Aortic smooth muscle cell (primary cell): ENCODE results near the gene TOP2A. TPM values are rescaled to one million over a fixed set of nuclear protein-coding genes. Genes with fewer than 3 reads are reported as not detected.

ENCODE experiments used
- total RNA-seq: library from RNA; depleted of rRNA; stranded (reverse); fragments of >200 nt; gene quantifications from 2 replicates; pipeline ENCODE4 v1.2.3, GENCODE V29; 2014

The TOP2A gene
- 49.6 and 86.1 TPM in 2 replicates for total RNA-seq

GRCh38 chr17:40417609-40418427 is at the start of gene TOP2A:
Gene TOP2A, minus strand, starts transcription at chr17:40417896. Its CDS starts 105 bp downstream, at chr17:40417791.

GRCh38 chr17:40443196-40443987 is 25.7 kb upstream of the TOP2A start, which contains the start of gene IGFBP4:
Gene IGFBP4, plus strand, starts transcription at chr17:40443450. Its CDS starts 286 bp downstream, at chr17:40443736.

GRCh38 chr17:40364121-40364861 is 53.4 kb downstream of the TOP2A start, which contains the start of gene GJD3:
Gene GJD3, minus strand, starts transcription at chr17:40364737. Its CDS starts 922 bp downstream, at chr17:40363815.

Other genes with a start within 250 kb of the TOP2A start
- gene RAPGEFL1, start 240.4 kb downstream of the TOP2A start, total RNA-seq: 0.40 and 0.75 TPM in 2 replicates
- gene WIPF2, start 198.6 kb downstream of the TOP2A start, total RNA-seq: 5.3 and 7.6 TPM in 2 replicates
- 9.5 and 20.2 TPM in 2 replicates for gene CDC6, start 130.0 kb downstream of the TOP2A start, total RNA-seq
- 13.9 and 16.4 TPM in 2 replicates for gene RARA, start 108.7 kb downstream of the TOP2A start, total RNA-seq
- gene GJD3, start 53.2 kb downstream of the TOP2A start, total RNA-seq: 0.37 and 2.0 TPM in 2 replicates
- 427 and 557 TPM in 2 replicates for gene IGFBP4, start 25.6 kb upstream of the TOP2A start, total RNA-seq
- gene TNS4, start 83.7 kb upstream of the TOP2A start, total RNA-seq: under 0.01 TPM in 1 of 2 replicates, not detected in the other
- gene CCR7, start 147.6 kb upstream of the TOP2A start, total RNA-seq: 0.13 TPM in 1 of 2 replicates, not detected in the other
- gene SMARCE1, start 229.9 kb upstream of the TOP2A start, total RNA-seq: 92.3 and 94.1 TPM in 2 replicates
- not detected in 2 replicates for gene KRT222, start 247.3 kb upstream of the TOP2A start, total RNA-seq